CD4-positive, alpha-beta T cell treated with Interleukin-21 for 1 hour (primary cell): Measurements from ENCODE around the gene MLN.

ENCODE experiments used
- DNase-seq: peaks from one replicate; pipeline ENCODE4 v3.0.0-alpha.2; 2020

MLN gene

DNA sequence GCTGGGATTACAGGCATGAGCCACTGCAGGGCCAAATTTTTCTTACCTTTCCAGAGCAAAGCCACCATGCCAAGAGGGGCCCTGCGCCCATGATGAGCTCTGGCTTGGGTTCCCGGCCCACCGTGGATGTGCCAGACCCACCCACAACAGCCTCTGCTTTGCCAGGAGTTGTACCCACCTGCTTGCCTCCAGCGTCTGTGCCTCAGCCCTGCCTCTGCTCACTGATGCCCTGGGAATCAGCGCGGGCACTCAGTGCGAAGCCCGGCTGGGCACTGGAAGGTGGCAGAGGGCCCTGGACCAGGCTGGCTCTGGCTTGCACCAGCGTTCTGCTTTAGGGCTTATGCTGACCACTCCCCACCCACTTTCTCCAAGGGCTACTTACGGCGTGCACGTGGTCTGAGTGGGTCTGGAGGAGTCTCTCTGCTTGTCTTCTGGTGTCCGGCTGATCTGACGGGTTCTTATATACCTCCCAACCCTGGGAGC lies at the start of gene MLN:
Gene MLN, minus strand, starts transcription at position 433 of the 483 bp plus-strand sequence. CDS start 2,840 bp downstream, outside the sequence.
- DNase-seq: no peak

DNA sequence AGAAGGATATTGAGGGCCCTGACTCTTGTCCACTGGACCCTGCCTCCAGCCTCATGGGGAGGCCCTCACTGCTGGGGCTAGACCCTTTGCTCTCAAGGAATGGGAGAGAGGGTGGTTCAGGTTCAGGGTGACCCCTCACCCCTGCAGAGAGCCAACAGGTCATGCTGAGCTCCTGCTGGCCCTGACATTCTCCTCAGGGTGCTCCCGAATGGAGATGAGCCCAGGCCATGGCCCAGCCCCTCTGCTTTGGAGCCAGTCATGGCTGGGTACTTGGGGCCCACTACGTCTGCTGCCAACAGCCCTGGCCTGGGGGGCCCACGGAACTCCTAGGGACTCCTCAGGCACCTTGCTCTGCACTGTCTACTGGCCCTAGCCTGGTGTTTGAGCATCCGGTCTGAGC lies 49.2 kb upstream of the MLN start:
- no peak for DNase-seq

- DNase-seq: peak; percentile 26
These were observed 48.2 kb upstream of the MLN start for GRCh38 chr6:33851959-33852358.

- no peak for DNase-seq
These were observed 47.2 kb upstream of the MLN start for GRCh38 chr6:33850869-33851541.

DNA sequence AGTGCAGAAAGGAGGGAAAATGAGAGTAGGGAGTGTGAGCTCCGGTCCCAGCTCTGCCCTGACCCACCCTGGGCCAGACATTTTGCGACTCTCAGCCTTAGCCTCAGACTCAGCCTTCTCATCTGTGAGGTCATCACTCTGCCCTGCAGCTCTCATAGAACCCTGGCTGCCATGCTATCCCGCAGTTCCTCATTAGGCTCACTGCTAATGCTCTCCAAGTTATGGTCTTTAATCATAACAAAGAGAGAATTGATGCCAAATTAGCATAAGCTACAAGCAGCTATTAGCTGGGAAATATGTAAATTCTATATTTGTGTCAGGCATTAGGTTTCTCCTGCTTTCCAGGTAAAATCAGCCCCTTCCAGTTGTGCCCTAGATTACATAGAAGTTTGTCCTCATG lies 46.5 kb upstream of the MLN start:
- no peak for DNase-seq

- no peak for DNase-seq
These were observed 45.8 kb upstream of the MLN start for GRCh38 chr6:33849500-33850075.

DNA sequence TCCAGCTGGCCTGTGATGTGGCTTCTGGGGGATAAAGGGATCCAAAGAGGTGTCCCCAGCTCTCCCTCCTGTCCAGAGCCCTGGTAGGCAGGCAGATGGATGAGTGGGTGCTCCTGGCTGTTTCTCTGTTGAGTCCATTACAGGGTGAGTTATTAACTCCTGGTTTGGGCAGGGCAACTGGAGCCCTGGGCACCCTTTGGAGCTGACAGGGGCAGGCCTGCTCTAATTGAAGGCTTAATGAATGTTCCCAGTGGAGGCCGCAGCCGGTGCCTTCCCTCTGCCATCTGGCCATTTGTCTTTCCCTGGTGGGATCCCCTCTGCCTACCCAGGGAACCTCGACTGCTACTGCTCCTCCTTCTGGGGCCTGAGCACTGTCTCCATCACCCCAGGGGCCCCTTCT lies 44.7 kb upstream of the MLN start:
- no peak for DNase-seq

DNA sequence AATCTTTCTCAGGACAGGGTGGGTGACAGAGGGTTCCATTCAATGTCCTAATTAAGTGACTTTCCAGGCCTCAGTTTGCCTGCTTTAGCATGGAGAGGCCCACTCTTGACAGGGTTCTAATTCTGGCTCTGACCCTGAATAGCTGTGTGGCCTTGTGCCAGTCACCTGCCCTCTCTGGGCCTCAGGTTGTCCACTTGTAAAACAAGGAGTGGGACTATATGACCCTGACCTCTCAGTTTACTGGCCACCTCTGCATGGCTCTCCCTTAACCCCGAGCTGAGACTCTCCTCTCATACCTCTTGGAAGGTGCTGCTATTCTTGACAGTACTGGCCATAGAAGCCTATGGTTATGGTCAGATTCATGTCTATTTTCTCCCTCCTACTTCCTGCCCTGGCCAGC lies 44.1 kb upstream of the MLN start:
- no peak for DNase-seq

DNA sequence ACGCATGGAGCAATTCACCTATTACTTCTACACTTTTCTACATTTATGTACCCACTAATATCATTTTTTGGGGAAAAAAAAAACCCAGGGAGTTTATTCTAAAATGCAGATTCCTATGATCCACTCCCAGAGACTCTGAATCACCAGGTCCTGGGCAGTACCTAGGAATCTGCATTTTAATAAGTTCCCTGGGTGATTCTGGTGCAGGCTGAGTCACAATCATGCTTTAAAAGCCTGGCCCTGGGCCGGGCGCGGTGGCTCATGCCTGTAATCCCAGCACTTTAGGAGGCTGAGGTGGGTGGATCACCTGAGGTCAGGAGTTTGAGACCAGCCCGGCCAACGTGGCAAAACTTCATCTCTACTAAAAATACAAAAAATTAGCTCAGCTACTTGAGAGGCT lies 43.3 kb upstream of the MLN start:
- DNase-seq: no peak

GRCh38 chr6:33846226-33846625 lies 42.4 kb upstream of the MLN start:
- DNase-seq: no peak

DNA sequence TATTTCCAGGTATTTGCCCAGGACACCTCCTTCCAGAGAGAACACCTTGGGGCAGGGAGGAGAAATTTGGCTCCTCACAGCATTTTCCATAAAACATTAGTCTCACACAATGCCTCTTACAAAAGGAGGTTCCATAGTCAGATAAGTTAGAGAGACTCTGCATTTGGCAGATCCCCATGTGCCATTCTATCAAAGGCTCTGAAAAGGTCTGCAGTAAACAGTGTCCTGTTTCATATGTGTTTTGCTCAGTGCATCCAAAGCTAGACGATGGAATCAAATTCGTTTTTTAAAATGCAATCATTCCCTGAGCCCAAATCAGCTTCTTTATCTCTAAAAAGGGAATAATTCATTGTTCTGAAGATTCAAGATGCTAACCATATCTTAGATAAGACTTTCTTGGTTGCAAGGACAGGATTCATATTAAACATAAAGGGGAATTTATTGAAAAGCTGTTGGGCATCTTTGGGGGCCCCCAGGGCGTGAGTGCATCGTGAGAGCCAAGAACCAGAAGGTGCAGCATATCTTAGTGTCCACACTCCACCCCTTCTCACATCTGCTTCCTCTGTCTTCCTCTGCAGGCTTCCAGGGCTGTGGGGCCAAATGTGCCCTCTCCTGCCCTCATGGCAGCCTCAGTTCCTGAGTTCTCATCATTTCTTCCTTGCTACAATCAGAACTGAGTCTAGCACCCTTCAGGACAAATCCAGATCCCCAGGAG lies 41.4 kb upstream of the MLN start:
- no peak for DNase-seq

DNA sequence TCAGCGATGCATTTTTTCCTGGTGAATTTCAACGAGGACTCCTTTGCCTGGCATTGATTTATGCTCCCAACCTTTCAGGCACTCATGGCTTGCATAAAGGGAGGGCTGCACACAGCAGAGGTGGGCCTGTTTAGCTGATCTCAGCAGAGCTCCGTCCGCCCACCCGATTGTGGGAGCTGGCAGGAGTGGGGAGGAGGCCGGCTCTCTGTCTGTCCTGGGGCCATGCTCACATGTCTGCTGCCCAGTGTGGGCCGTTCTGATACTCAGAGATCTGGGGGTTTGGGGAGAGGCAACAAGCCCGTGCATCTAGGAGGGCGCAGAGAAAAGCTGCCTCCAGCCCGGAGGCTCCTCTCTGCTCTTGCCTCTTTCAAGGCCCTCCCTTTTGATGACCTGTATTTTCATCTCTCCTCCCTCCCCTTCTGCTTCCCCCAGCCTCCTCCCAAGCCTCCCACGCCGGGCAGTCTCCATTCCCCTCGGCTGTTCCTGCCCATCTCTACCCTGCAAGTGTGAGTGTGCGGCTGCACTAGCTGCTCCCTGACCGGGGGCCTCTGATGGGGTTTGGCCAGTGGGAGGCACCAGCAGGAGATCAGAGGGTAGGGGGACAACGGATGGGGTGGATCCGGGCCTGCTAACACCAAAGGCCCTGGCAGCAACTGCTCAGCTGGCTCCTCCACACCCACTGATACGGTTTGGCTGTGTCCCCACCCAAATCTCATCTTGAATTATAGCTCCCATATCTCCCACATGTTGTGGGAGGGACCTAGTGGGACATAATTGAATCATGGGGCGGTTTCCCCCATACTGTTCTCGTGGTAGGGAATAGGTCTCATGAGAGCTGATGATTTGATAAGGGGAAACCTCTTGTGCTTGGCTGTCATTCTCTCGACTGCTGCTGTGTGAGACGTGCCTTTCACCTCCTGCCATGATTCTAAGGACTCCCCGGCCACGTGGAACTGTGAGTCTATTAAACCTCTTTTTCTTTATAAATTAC lies 39.6 kb upstream of the MLN start:
- DNase-seq: no peak

DNA sequence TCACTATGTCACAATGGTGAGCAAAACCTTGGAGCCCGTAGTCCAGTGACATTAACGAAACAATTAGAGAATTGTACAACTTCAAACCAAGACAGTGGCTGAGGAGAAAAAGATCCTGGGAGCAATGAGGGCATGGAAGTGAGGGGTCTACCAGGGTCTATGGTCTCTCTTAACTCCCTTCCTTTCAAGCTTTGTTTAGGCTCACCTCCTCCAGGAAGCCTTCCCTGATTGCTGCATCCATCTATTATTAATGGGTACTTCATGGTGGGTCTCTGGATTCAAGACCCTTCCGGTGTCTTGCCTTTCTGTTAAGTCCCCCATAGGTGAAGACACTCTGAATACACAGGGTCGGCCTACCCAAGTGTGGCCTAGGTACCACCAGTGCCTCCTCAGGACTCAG lies 38.1 kb upstream of the MLN start:
- DNase-seq: no peak

- no peak for DNase-seq
These were observed 37.3 kb upstream of the MLN start for GRCh38 chr6:33841070-33841469.

DNA sequence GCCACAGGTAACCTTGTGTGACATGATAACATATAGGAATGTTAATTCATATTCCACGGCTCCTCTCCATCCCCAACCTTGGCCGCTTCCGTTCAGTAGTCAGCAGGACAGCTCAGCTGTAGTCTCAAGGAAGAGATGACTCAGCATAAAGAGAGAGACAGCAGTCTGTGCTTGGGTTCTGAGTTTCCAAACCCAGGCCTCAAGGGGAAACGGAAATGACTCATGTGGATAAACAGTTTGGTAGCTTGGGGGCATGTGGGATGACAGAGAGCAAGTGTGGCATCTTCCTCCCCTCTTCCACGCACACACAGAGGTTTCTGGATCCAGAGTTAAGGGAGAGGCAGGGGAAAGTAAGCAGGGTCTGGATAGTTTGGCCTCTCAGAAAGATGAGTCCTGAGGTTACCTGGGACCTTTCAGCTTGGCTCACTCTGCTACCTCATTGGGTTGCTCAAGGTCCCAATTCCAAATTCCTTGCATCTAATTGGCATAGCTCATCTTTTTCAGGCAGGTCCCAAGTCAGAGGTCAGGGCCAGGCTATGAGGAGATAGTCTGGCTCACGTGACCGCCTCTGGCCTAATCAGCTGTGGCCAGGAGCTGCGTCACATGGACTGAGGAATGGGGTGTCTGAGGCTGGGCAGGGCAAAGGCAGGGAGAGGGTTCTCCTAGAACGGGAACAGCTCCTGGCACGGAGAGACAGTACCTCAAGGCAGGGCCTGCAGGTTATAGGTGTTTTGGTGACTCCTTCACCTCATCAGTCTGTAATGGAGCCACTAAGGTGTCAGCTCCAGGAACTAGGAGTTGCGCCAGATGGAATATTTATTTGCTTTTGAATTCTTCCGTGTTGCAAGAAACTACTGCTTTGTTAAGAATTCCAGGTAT lies 36.5 kb upstream of the MLN start:
- no peak for DNase-seq

GRCh38 chr6:33839399-33840047 lies 35.7 kb upstream of the MLN start:
- no peak for DNase-seq

- no peak for DNase-seq
These were observed 35.2 kb upstream of the MLN start for GRCh38 chr6:33838983-33839382.

DNA sequence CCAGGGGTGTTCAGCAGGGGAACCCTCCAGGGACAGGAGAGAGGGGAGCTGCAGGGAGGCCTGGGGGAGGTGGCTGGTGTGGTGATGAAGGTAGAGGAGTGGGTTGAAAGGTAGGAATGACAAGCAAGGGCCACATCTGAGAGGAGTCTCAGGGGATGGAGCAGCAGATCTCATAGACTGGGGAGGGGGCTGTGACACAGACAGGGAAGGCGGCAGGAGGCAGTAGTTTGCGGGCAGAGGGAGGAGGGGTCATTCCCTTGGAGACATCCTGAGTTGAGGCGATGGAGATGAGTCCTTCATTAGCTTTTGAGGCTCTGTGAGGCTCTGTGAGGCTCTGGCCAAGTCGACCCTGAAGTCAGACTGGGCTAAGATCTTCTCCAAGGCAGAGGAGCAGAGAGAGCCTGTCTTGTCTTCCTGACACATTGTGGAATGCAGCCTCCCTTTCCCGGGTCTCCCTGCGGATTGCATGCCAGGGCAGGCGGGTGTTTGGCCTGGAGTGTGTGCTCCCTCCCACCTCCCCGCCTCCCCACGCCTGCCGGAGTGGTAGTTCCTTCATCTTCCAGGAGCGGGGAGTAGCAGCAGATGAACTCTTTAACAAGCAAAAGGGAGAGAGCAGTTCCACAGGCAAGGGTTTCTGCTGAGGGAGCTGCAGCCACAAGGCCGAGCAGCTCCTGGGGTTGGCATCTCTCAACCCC lies 34.3 kb upstream of the MLN start:
- no peak for DNase-seq

GRCh38 chr6:33836806-33837469 lies 33.1 kb upstream of the MLN start:
- DNase-seq: no peak
